Endothelial cell (in vitro differentiated cells): ENCODE results near the gene CD28. TPM values are rescaled to one million over a fixed set of nuclear protein-coding genes. Genes with fewer than 3 reads are reported as not detected.

Experiments used
- DNase-seq: peaks from one replicate; pipeline ENCODE4 v3.0.0; 2021; ENCODE audit warnings: low spot score
- H3K27ac Mint-ChIP-seq: one replicate; pipeline ENCODE4 v1.8.0; 2021; ENCODE audit warnings: mixed read lengths, inconsistent platforms; ENCODE audit not compliant: unreplicated experiment
- H3K27me3 Mint-ChIP-seq: one replicate; pipeline ENCODE4 v1.8.0; 2021; ENCODE audit warnings: mild to moderate bottlenecking, moderate library complexity, mixed read lengths, inconsistent platforms; ENCODE audit not compliant: unreplicated experiment
- H3K36me3 Mint-ChIP-seq: one replicate; pipeline ENCODE4 v1.8.0; 2021; ENCODE audit warnings: mild to moderate bottlenecking, low read depth, mixed read lengths, inconsistent platforms; ENCODE audit not compliant: unreplicated experiment
- H3K4me1 Mint-ChIP-seq: one replicate; pipeline ENCODE4 v1.8.0; 2021; ENCODE audit warnings: mild to moderate bottlenecking, mixed read lengths, inconsistent platforms; ENCODE audit not compliant: unreplicated experiment
- H3K4me3 Mint-ChIP-seq: one replicate; pipeline ENCODE4 v1.8.0; 2021; ENCODE audit warnings: mild to moderate bottlenecking, mixed read lengths, inconsistent platforms; ENCODE audit not compliant: unreplicated experiment
- H3K9me3 Mint-ChIP-seq: one replicate; pipeline ENCODE4 v1.8.0; 2021; ENCODE audit warnings: mixed read lengths, inconsistent platforms; ENCODE audit not compliant: unreplicated experiment
- total RNA-seq: library from RNA; stranded (reverse); fragmentation: NEBNext Ultra II Directional; extraction: Animal tissue kit (Norgen Biotek cat#: 25700); gene quantifications from one replicate; pipeline ENCODE4 v1.2.1, GENCODE V29; 2021; ENCODE audit not compliant: unreplicated experiment
- TF ChIP-seq, protein P1 (sequence below): fragments of 200-600 bp; sonication (generic); IDR thresholded peaks from one replicate; pipeline ENCODE4 v1.5.0; 2021; ENCODE audit warnings: antibody characterized with exemption; ENCODE audit not compliant: unreplicated experiment

Gene CD28
- total RNA-seq, 1 donor from 2014 or later, result not detected

DNA sequence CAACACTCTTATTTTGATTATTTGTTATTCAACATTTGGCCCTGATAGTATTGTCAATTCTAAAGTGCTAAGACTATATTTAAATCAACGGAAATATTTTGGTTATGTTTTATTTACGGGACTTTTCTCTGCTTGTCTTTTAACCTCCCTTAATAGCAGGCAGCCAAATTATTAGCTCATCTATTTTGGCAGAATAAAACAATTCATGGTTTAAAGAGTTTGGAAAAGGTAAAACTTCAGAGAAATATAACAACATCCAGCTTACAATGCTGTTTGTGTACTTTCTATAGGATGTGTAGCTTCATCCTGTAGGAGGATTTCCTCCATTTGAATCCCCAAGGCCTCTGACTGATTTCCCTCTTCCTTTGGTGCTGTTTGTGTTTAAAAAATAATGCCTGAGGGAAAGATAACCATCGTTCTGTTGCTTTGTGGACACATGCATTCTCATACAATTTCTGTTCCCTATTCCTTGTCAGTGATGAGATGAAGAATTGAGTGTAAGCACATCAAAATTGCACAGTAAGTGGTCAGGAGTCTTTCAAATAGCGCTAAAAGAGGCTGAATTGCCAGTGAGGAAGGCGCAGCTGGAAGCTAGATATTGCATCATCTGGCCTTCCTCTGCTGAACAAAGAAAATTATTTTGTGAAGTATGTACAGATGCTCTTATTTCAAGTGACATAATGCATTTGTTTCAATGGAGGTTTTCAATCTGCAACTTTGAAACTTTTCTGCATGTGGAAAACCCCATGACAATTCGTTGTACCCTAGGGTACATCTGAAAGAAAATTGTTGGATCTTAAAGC is 80.3 kb downstream of the CD28 start:
- TF ChIP-seq, protein P1, sequence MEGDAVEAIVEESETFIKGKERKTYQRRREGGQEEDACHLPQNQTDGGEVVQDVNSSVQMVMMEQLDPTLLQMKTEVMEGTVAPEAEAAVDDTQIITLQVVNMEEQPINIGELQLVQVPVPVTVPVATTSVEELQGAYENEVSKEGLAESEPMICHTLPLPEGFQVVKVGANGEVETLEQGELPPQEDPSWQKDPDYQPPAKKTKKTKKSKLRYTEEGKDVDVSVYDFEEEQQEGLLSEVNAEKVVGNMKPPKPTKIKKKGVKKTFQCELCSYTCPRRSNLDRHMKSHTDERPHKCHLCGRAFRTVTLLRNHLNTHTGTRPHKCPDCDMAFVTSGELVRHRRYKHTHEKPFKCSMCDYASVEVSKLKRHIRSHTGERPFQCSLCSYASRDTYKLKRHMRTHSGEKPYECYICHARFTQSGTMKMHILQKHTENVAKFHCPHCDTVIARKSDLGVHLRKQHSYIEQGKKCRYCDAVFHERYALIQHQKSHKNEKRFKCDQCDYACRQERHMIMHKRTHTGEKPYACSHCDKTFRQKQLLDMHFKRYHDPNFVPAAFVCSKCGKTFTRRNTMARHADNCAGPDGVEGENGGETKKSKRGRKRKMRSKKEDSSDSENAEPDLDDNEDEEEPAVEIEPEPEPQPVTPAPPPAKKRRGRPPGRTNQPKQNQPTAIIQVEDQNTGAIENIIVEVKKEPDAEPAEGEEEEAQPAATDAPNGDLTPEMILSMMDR, result no peak
- Mint-ChIP-seq H3K9me3 (no peaks in the 10 kb centered on the region), H3K4me3 (peak overlapping the region; percentile 72), H3K36me3 (peaks cover 10% of the 10 kb centered on the region), H3K27me3 (peaks cover 3% of the 10 kb centered on the region), H3K27ac (peak overlapping the region; percentile 99), H3K4me1 (peaks cover 64% of the 10 kb centered on the region)
- DNase-seq, result peak; percentile 9

DNA sequence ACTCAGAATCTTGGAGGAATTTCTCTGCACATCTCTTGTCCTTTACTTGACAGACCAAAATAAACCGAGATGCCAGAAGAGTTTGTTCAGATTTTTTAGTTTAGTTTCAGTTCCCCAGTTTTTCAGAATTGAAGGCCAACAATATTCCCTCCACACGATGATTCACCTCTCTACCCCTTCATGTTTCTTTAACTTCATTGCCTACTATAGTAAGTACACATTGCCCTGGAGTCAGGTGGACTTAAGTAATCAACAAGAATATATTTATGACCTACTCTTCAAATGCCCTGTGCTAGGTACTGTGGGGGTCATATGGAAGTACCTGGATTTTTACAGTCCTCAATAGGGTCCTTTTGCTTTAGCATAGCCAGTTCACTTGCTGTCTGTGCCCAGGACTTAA is 81.5 kb downstream of the CD28 start:
- Mint-ChIP-seq H3K9me3 (no peaks in the 10 kb centered on the region), H3K36me3 (peaks cover 10% of the 10 kb centered on the region), H3K4me3 (no peak overlapping the region), H3K4me1 (peaks cover 61% of the 10 kb centered on the region), H3K27me3 (peaks cover 3% of the 10 kb centered on the region), H3K27ac (peak overlapping the region; percentile 99)
- DNase-seq, result no peak
- TF ChIP-seq, protein P1, result no peak

Other genes starting within 250 kb of the CD28 start
- 74.1 TPM for gene RAPH1, start 171.3 kb upstream of the CD28 start, total RNA-seq
- gene CTLA4, start 161.1 kb downstream of the CD28 start, total RNA-seq, result not detected
- gene ICOS, start 230.1 kb downstream of the CD28 start, total RNA-seq, result not detected